A172 (cell line): ENCODE results near the gene CIDEB. TPM values are rescaled to one million over a fixed set of nuclear protein-coding genes. Genes with fewer than 3 reads are reported as not detected.
A peak's percentile ranks its signal among the peaks of the same experiment; 100 is the strongest.

Experiments used
- DNase-seq: peaks from one replicate; pipeline ENCODE4 v3.0.0-alpha.2; 2015; ENCODE audit warnings: low spot score
- total RNA-seq: library from RNA; depleted of rRNA; stranded (reverse); fragments of >200 nt; shearing (Covaris generic); gene quantifications from 2 replicates; pipeline ENCODE4 v1.2.3, GENCODE V29; 2014

Gene CIDEB
- total RNA-seq, 1 experiment from 2014 or later = not detected

GRCh38 chr14:24269910-24270536, 37.8 kb downstream of the CIDEB start:
- no peak for DNase-seq

- DNase-seq = no peak
These were observed 38.4 kb downstream of the CIDEB start for GRCh38 chr14:24269368-24269767.

- DNase-seq = no peak
These were observed 39.6 kb downstream of the CIDEB start for GRCh38 chr14:24268225-24268624.

- DNase-seq = no peak
These were observed 40.3 kb downstream of the CIDEB start for GRCh38 chr14:24267516-24267915.

GRCh38 chr14:24266344-24267244, 41.2 kb downstream of the CIDEB start:
- DNase-seq = no peak

GRCh38 chr14:24264298-24264697, 43.5 kb downstream of the CIDEB start:
- DNase-seq = no peak

GRCh38 chr14:24263848-24264247, 43.9 kb downstream of the CIDEB start:
- DNase-seq = no peak

GRCh38 chr14:24262821-24263733, 44.7 kb downstream of the CIDEB start, which contains the start of gene TGM1:
Gene TGM1 (minus strand): TSS chr14:24263177. CDS start chr14:24262352, 825 bp downstream.
- DNase-seq = no peak

- DNase-seq = no peak
These were observed 45.8 kb downstream of the CIDEB start for GRCh38 chr14:24261969-24262327.

- no peak for DNase-seq
These were observed 46.4 kb downstream of the CIDEB start for GRCh38 chr14:24261256-24261968.

- DNase-seq = no peak
These were observed 47.0 kb downstream of the CIDEB start for GRCh38 chr14:24260780-24261157.

- no peak for DNase-seq
These were observed 47.6 kb downstream of the CIDEB start for GRCh38 chr14:24260026-24260779.

GRCh38 chr14:24259282-24260025, 48.3 kb downstream of the CIDEB start:
- DNase-seq = peak; percentile 7

GRCh38 chr14:24258548-24259265, 49.1 kb downstream of the CIDEB start:
- DNase-seq = no peak

- no peak for DNase-seq
These were observed 49.7 kb downstream of the CIDEB start for GRCh38 chr14:24258119-24258518.

GRCh38 chr14:24256960-24257359, 50.8 kb downstream of the CIDEB start:
- DNase-seq = no peak

GRCh38 chr14:24255931-24256711, 51.7 kb downstream of the CIDEB start:
- DNase-seq = no peak

GRCh38 chr14:24255438-24255837, 52.3 kb downstream of the CIDEB start:
- DNase-seq = no peak
